B cell (primary cell): ENCODE results near the gene TMEFF1. TPM values are rescaled to one million over a fixed set of nuclear protein-coding genes. Genes with fewer than 3 reads are reported as not detected.

ENCODE experiments used
- ATAC-seq: fragments of 200-7000 bp; cut with Tn5 transposase; one replicate; pipeline ENCODE4 v1.10.0; 2021; ENCODE audit warnings: low read depth, mild to moderate bottlenecking, moderate number of reproducible peaks, moderate library complexity
- CTCF ChIA-PET: fragments of 350-600 bp; sonication (Branson Sonifier 250); formaldehyde crosslinking; loops from one replicate; lab custom pipeline; 2021; ENCODE audit warnings: antibody characterized with exemption, inconsistent platforms; lab: Charles Lee
- POLR2A ChIA-PET: fragments of 350-600 bp; sonication (Branson Sonifier 250); formaldehyde crosslinking; loops from one replicate; lab custom pipeline; 2021; ENCODE audit warnings: antibody characterized with exemption; lab: Charles Lee
- DNase-seq: peaks from one replicate; pipeline ENCODE4 v3.0.0; 2013
- H2AFZ ChIP-seq: 2 replicates; pipeline ENCODE4 v1.6.1; 2012; ENCODE audit warnings: mild to moderate bottlenecking, low read depth, low read length; ENCODE audit not compliant: insufficient read depth, poor library complexity, severe bottlenecking
- H3K27ac ChIP-seq, 2 donors: 1 replicate in 1 of 2; 2 replicates in 1 of 2; pipeline ENCODE4 v1.5.1; 2012 to 2013; ENCODE audit warnings: low read length in 2 of 2, mild to moderate bottlenecking in 2 of 2, moderate library complexity in 1 of 2
- H3K27me3 ChIP-seq, 4 experiments: fragments of 200-600 bp in 1 of 4; sonication (generic) in 1 of 4; replicated peaks in 1 of 4; 1 replicate in 2 of 4; 2 replicates in 2 of 4; pipeline versions ENCODE4 v1.6.1 to v1.7.0; 2013 to 2016; ENCODE audit warnings: low read length in 3 of 4, mild to moderate bottlenecking in 2 of 4, mixed read lengths in 1 of 4, moderate library complexity in 1 of 4; ENCODE audit not compliant: insufficient read depth in 4 of 4, control insufficient read depth in 3 of 4; ENCODE audit errors: control extremely low read depth in 1 of 4
- H3K36me3 ChIP-seq, 2 experiments: replicated peaks in 1 of 2; 1 replicate in 1 of 2; 2 replicates in 1 of 2; pipeline versions ENCODE4 v1.6.1 to v1.7.1; 2013; ENCODE audit warnings: low read length in 1 of 2; ENCODE audit not compliant: insufficient read depth in 2 of 2, control insufficient read depth in 1 of 2; ENCODE audit errors: control extremely low read depth in 1 of 2, extremely low read depth in 1 of 2
- H3K4me1 ChIP-seq, 2 donors: fragments of 200-600 bp in 1 of 2; sonication (generic) in 1 of 2; 1 replicate in 1 of 2; 2 replicates in 1 of 2; pipeline versions ENCODE4 v1.5.1 to v1.6.1; 2013 to 2017; ENCODE audit warnings: low read length in 2 of 2; ENCODE audit not compliant: control insufficient read depth in 2 of 2, insufficient read depth in 2 of 2
- H3K4me2 ChIP-seq: replicated peaks from 2 replicates; pipeline ENCODE3; 2012; ENCODE audit warnings: mild to moderate bottlenecking, low read depth, low read length; ENCODE audit not compliant: poor library complexity, severe bottlenecking
- H3K4me3 ChIP-seq, 5 experiments: fragments of 200-600 bp in 1 of 5; sonication (generic) in 1 of 5; 1 replicate in 3 of 5; 2 replicates in 2 of 5; pipeline versions ENCODE4 v1.5.1 to v1.7.0; 2011 to 2016; ENCODE audit warnings: low read length in 4 of 5, mild to moderate bottlenecking in 4 of 5, low read depth in 2 of 5, control low read depth in 1 of 5, moderate library complexity in 1 of 5; ENCODE audit not compliant: insufficient read depth in 1 of 5; ENCODE audit errors: control extremely low read depth in 1 of 5, extremely low read depth in 1 of 5
- H3K79me2 ChIP-seq: fragments of 200-600 bp; sonication (generic); one replicate; pipeline ENCODE4 v1.6.0; 2016; ENCODE audit warnings: low read length; ENCODE audit not compliant: control insufficient read depth, insufficient read depth
- H3K9ac ChIP-seq: fragments of 200-600 bp; sonication (generic); 2 replicates; pipeline ENCODE4 v1.6.1; 2017; ENCODE audit warnings: mild to moderate bottlenecking, low read length, moderate library complexity
- H3K9me3 ChIP-seq, 3 donors: one replicate each; pipeline versions ENCODE4 v1.6.1 to v1.7.1; 2013; ENCODE audit warnings: low read length in 2 of 3; ENCODE audit not compliant: control insufficient read depth in 2 of 3, insufficient read depth in 1 of 3; ENCODE audit errors: control extremely low read depth in 1 of 3
- H4K20me1 ChIP-seq: 2 replicates; pipeline ENCODE4 v1.6.0; 2012; ENCODE audit warnings: mild to moderate bottlenecking, low read length; ENCODE audit not compliant: insufficient read depth, control insufficient read depth, poor library complexity, severe bottlenecking
- H3K27ac Mint-ChIP-seq: one replicate; pipeline ENCODE4 v1.8.0; 2021; ENCODE audit warnings: mixed read lengths
- H3K27me3 Mint-ChIP-seq: one replicate; pipeline ENCODE4 v1.8.0; 2021; ENCODE audit warnings: mixed read lengths
- H3K4me1 Mint-ChIP-seq: one replicate; pipeline ENCODE4 v1.8.0; 2021; ENCODE audit warnings: mixed read lengths
- H3K4me3 Mint-ChIP-seq: one replicate; pipeline ENCODE4 v1.8.0; 2021; ENCODE audit warnings: mixed read lengths
- H3K9me3 Mint-ChIP-seq: one replicate; pipeline ENCODE4 v1.8.0; 2022; ENCODE audit warnings: mixed read lengths; ENCODE audit not compliant: insufficient read depth
- CTCF ChIP-seq: fragments of 200-600 bp; IDR thresholded peaks from one replicate; pipeline ENCODE4 v1.8.0; 2022; ENCODE audit warnings: antibody characterized with exemption, mild to moderate bottlenecking
- EZH2 ChIP-seq: IDR thresholded peaks from 2 replicates; pipeline ENCODE4 v1.6.1; 2012; ENCODE audit warnings: borderline replicate concordance, low read depth, mild to moderate bottlenecking, moderate library complexity, low read length; ENCODE audit not compliant: insufficient read depth, poor library complexity, severe bottlenecking
- WGBS: methylation state at CpG from one replicate; pipeline ENCODE4 v1.1.5; 2013; ENCODE audit warnings: missing lambda C conversion rate; ENCODE audit not compliant: insufficient coverage; 5-methylcytosine and 5-hydroxymethylcytosine counted together
- intact Hi-C: fragments of 100-400 bp; cut with micrococcal nuclease; formaldehyde crosslinking; loops from one replicate; pipeline ENCODE4 v1.10.0; 2022
- polyA plus RNA-seq: library from polyadenylated mRNA; depleted of rRNA; stranded (reverse); fragments of >200 nt; gene quantifications from 2 replicates; pipeline ENCODE4 v1.2.3, GENCODE V29; 2012
- total RNA-seq, 2 donors: library from RNA; stranded (reverse); fragments of 120-200 nt in 1 of 2; gene quantifications; 1 replicate in 1 of 2; 2 replicates in 1 of 2; pipeline versions ENCODE4 v1.2.3 to v1.2.4, GENCODE V29; 2013 to 2022

Gene TMEFF1
- total and polyA plus RNA-seq, 2 donors (not counting 1 experiment from before 2014, with no cell fraction given), result not detected

GRCh38 chr9:100601216-100601615 is 128.3 kb downstream of the TMEFF1 start:
- intact Hi-C loops, result loop anchor here (5.0 kb wide), 1 partner anchor 711 kb away; no protein-coding TSS in a partner anchor
- no peaks in the 10 kb centered on the region for H3K27me3 ChIP-seq
- H3K4me2 ChIP-seq, result no peak overlapping the region
- ChIA-PET POLR2A (no interaction called here), CTCF (interaction anchor here (1.1 to 2.6 kb wide), 3 partner anchors 10 to 710 kb away, joined by 3 to 10 read pairs (median 3); no protein-coding TSS in a partner anchor)
- no peak overlapping the region for H2AFZ ChIP-seq
- peaks cover 0 to 2% (median 0%) of the 10 kb centered on the region in 3 donors for H3K9me3 ChIP-seq
- H3K4me3 Mint-ChIP-seq, result peak overlapping the region; percentile 18
- peaks cover 11 to 13% of the 10 kb centered on the region in 2 donors for H3K4me1 ChIP-seq
- no peak overlapping the region for H3K9ac ChIP-seq
- H3K4me1 Mint-ChIP-seq, result peaks cover 20% of the 10 kb centered on the region
- no peaks in the 10 kb centered on the region for H4K20me1 ChIP-seq
- TF ChIP-seq EZH2, result no peak
- TF ChIP-seq CTCF, result peak; percentile 37
- H3K36me3 ChIP-seq, result no peaks in the 10 kb centered on the region
- H3K27ac ChIP-seq, result no peak overlapping the region
- H3K9me3 Mint-ChIP-seq, result no peaks in the 10 kb centered on the region
- no peak overlapping the region for H3K4me3 ChIP-seq
- H3K27ac Mint-ChIP-seq, result no peak overlapping the region
- ATAC-seq, result no peak
- no peaks in the 10 kb centered on the region for H3K27me3 Mint-ChIP-seq
- no peaks in the 10 kb centered on the region for H3K79me2 ChIP-seq
- DNase-seq, result peak; percentile 35

GRCh38 chr9:100602342-100602801 is 129.4 kb downstream of the TMEFF1 start:
- Histone ChIP-seq H3K79me2 (no peaks in the 10 kb centered on the region), H3K9ac (no peak overlapping the region), H3K4me1 (peaks cover 11 to 13% of the 10 kb centered on the region in 2 donors), H3K9me3 (peaks cover 0 to 2% (median 0%) of the 10 kb centered on the region in 3 donors), H3K27me3 (peaks cover 0 to 7% (median 3%) of the 10 kb centered on the region in 4 experiments), H4K20me1 (no peaks in the 10 kb centered on the region), H3K4me3 (no peak overlapping the region), H3K36me3 (no peaks in the 10 kb centered on the region), H3K4me2 (no peak overlapping the region), H2AFZ (no peak overlapping the region), H3K27ac (no peak overlapping the region)
- no peak for TF ChIP-seq EZH2
- TF ChIP-seq CTCF, result peak; percentile 15
- ChIA-PET POLR2A (no interaction called here), CTCF (interaction anchor here (0.7 to 2.6 kb wide), 5 partner anchors 8 to 711 kb away, joined by 3 to 10 read pairs (median 3); no protein-coding TSS in a partner anchor)
- no peaks in the 10 kb centered on the region for H3K27me3 Mint-ChIP-seq
- H3K4me1 Mint-ChIP-seq, result peaks cover 20% of the 10 kb centered on the region
- peak; percentile 4 for DNase-seq
- no peak overlapping the region for H3K27ac Mint-ChIP-seq
- no peak overlapping the region for H3K4me3 Mint-ChIP-seq
- no peak for ATAC-seq
- intact Hi-C loops, result loop anchor here (5.0 kb wide), 1 partner anchor 710 kb away; no protein-coding TSS in a partner anchor
- H3K9me3 Mint-ChIP-seq, result no peaks in the 10 kb centered on the region
- no CpG with 5 or more reads among the region's 2 CpGs for WGBS
